HepG2 (cell line): ENCODE results near the gene CACNA2D3.

ENCODE experiments used
- JUN ChIP-seq: sonication (generic); formaldehyde crosslinking; IDR thresholded peaks from 2 replicates; pipeline ENCODE4 v1.4.0; 2020; ENCODE audit warnings: mild to moderate bottlenecking, missing genetic modification reagents
- RAD21 ChIP-seq: fragments of 450-650 bp; formaldehyde crosslinking; IDR thresholded peaks from 2 replicates; pipeline ENCODE4 v1.5.0; 2020; ENCODE audit warnings: mild to moderate bottlenecking
- TF ChIP-seq, protein P1 (sequence below): sonication (generic); formaldehyde crosslinking; IDR thresholded peaks from 2 replicates; pipeline ENCODE4 v1.4.0; 2020; ENCODE audit warnings: missing genetic modification reagents, mild to moderate bottlenecking, borderline replicate concordance
- TF ChIP-seq, protein P2 (sequence below): sonication (generic); formaldehyde crosslinking; IDR thresholded peaks from 2 replicates; pipeline ENCODE4 v1.4.0; 2020; ENCODE audit warnings: missing genetic modification reagents

DNA sequence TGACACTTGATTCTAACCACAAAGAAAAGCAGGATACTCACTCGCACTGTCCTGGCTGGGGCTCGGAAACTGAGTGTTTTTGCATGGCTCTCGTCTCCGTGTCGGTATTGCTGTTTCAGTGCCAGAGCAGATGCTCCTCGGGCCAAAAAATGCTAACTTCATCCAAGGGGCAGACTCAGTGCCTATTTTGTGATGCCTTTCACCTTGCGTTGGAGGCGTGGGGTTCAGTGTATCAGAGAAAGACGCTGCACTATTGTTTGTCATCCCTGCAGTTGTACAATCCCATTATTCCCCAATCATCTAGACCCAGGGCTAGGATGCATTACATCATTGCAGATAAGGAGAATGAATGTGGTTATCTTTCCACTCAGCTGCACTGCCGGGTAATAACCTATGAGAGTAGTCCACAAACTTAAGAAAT is 1.4 kb downstream of the CACNA2D3 start:
- TF ChIP-seq, protein P1, sequence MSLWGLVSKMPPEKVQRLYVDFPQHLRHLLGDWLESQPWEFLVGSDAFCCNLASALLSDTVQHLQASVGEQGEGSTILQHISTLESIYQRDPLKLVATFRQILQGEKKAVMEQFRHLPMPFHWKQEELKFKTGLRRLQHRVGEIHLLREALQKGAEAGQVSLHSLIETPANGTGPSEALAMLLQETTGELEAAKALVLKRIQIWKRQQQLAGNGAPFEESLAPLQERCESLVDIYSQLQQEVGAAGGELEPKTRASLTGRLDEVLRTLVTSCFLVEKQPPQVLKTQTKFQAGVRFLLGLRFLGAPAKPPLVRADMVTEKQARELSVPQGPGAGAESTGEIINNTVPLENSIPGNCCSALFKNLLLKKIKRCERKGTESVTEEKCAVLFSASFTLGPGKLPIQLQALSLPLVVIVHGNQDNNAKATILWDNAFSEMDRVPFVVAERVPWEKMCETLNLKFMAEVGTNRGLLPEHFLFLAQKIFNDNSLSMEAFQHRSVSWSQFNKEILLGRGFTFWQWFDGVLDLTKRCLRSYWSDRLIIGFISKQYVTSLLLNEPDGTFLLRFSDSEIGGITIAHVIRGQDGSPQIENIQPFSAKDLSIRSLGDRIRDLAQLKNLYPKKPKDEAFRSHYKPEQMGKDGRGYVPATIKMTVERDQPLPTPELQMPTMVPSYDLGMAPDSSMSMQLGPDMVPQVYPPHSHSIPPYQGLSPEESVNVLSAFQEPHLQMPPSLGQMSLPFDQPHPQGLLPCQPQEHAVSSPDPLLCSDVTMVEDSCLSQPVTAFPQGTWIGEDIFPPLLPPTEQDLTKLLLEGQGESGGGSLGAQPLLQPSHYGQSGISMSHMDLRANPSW (CRISPR knock-in tag), result no peak
- TF ChIP-seq RAD21 (CRISPR knock-in tag) (no peak), JUN (no peak)
- TF ChIP-seq, protein P2, sequence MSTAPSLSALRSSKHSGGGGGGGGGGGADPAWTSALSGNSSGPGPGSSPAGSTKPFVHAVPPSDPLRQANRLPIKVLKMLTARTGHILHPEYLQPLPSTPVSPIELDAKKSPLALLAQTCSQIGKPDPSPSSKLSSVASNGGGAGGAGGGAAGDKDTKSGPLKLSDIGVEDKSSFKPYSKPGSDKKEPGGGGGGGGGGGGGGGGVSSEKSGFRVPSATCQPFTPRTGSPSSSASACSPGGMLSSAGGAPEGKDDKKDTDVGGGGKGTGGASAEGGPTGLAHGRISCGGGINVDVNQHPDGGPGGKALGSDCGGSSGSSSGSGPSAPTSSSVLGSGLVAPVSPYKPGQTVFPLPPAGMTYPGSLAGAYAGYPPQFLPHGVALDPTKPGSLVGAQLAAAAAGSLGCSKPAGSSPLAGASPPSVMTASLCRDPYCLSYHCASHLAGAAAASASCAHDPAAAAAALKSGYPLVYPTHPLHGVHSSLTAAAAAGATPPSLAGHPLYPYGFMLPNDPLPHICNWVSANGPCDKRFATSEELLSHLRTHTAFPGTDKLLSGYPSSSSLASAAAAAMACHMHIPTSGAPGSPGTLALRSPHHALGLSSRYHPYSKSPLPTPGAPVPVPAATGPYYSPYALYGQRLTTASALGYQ, result no peak
